Measurements from ENCODE around the gene CDHR1.

DNA sequence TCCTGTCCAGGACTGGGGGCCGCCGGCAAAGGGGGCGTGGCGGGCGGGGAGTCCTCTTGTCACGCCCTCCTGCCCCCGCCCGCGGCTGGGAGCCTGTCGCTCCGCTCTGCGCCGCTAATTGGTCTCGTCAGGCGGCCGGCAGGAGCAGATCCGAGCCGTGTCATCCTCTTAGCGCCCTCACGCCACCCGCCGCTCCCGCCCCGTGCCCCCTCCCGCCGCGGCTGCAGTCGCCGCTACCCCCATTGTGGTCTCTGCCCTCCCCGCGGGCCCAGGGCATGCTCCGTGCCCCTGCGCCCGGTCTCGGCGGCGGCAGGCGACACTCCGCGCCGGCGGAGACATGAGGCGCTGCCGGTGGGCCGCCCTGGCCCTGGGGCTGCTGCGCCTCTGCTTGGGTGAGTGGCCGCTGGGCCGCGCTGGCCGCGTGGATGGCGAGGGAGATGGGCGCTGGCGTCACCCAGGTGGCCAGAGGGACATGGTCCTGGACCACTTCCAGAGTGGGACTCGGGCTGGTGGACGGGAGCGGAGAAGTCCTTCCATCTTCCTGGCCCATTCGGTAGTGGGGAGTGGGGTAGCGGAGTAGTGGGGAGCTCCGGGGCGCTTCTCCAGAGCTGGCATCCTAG lies at the start of gene CDHR1:
- TF ChIP-seq, protein P1, sequence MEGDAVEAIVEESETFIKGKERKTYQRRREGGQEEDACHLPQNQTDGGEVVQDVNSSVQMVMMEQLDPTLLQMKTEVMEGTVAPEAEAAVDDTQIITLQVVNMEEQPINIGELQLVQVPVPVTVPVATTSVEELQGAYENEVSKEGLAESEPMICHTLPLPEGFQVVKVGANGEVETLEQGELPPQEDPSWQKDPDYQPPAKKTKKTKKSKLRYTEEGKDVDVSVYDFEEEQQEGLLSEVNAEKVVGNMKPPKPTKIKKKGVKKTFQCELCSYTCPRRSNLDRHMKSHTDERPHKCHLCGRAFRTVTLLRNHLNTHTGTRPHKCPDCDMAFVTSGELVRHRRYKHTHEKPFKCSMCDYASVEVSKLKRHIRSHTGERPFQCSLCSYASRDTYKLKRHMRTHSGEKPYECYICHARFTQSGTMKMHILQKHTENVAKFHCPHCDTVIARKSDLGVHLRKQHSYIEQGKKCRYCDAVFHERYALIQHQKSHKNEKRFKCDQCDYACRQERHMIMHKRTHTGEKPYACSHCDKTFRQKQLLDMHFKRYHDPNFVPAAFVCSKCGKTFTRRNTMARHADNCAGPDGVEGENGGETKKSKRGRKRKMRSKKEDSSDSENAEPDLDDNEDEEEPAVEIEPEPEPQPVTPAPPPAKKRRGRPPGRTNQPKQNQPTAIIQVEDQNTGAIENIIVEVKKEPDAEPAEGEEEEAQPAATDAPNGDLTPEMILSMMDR (IDR thresholded peaks at IDR 0.05; ENCODE audit: poor library complexity, severe bottlenecking): no peak
- TF ChIP-seq EZH2 (IDR thresholded peaks at IDR 0.05; ENCODE audit: borderline replicate concordance, insufficient read depth, low read length, poor library complexity, severe bottlenecking) (no peak), EP300 (conservative IDR thresholded peaks at IDR 0.05; ENCODE audit: poor library complexity, severe bottlenecking) (no peak), SMC3 (conservative IDR thresholded peaks at IDR 0.05; ENCODE audit: poor library complexity) (no peak)
